Cardiac atrium fibroblast (primary cell): ENCODE data around the gene ITGB1BP2. TPM values are rescaled to one million over a fixed set of nuclear protein-coding genes. Genes with fewer than 3 reads are reported as not detected.

Experiments used
- total RNA-seq: library from RNA; depleted of rRNA; stranded (reverse); fragments of >200 nt; gene quantifications from 2 replicates; pipeline ENCODE4 v1.2.3, GENCODE V29; 2015

ITGB1BP2 gene
- total RNA-seq, result 1.3 TPM in 1 of 2 replicates, not detected in the other

GRCh38 chrX:71301195-71301924 is at the start of gene ITGB1BP2:
ITGB1BP2 (plus strand) TSS chrX:71301750; CDS start chrX:71301807, 57 bp downstream.

GRCh38 chrX:71254092-71254963 is 47.2 kb upstream of the ITGB1BP2 start, which contains the start of gene ZMYM3:
ZMYM3 (minus strand) TSS chrX:71254140; CDS start chrX:71253255, 885 bp downstream.

GRCh38 chrX:71283403-71284143 is 18.0 kb upstream of the ITGB1BP2 start, which contains the start of gene NONO:
NONO (plus strand) TSS chrX:71283635; CDS start chrX:71290638, 7,003 bp downstream.

Other genes with a start within 250 kb of the ITGB1BP2 start
- gene SNX12, start 233.4 kb upstream of the ITGB1BP2 start, total RNA-seq, result 63.3 and 69.7 TPM in 2 replicates
- gene FOXO4, start 205.9 kb upstream of the ITGB1BP2 start, total RNA-seq, result 2.7 and 4.7 TPM in 2 replicates
- not detected in 2 replicates for gene CXorf65, start 195.0 kb upstream of the ITGB1BP2 start, total RNA-seq
- gene IL2RG, start 190.2 kb upstream of the ITGB1BP2 start, total RNA-seq, result not detected in 2 replicates
- gene MED12, start 183.2 kb upstream of the ITGB1BP2 start, total RNA-seq, result 13.0 and 22.8 TPM in 2 replicates
- 0.16 TPM in 1 of 2 replicates, not detected in the other for gene NLGN3, start 156.9 kb upstream of the ITGB1BP2 start, total RNA-seq
- gene GJB1, start 78.5 kb upstream of the ITGB1BP2 start, total RNA-seq, result not detected in 2 replicates
- gene ZMYM3, start 47.6 kb upstream of the ITGB1BP2 start, total RNA-seq, result 12.8 and 16.8 TPM in 2 replicates
- 235 and 253 TPM in 2 replicates for gene NONO, start 18.1 kb upstream of the ITGB1BP2 start, total RNA-seq
- gene TAF1, start 64.6 kb downstream of the ITGB1BP2 start, total RNA-seq, result 12.8 and 18.8 TPM in 2 replicates
- 42.8 and 90.4 TPM in 2 replicates for gene OGT, start 231.4 kb downstream of the ITGB1BP2 start, total RNA-seq